Ovary (tissue), 3 donors: Measurements from ENCODE around the gene MTURN.

Experiments
- EP300 ChIP-seq: sonication (generic); formaldehyde crosslinking; IDR thresholded peaks from one replicate; pipeline ENCODE4 v1.6.1; 2017; ENCODE audit warnings: antibody characterized with exemption
- POLR2A ChIP-seq: fragments of 450-650 bp; IDR thresholded peaks from one replicate; pipeline ENCODE4 v1.6.1; 2017; ENCODE audit warnings: antibody characterized with exemption, mild to moderate bottlenecking, moderate library complexity
- TF ChIP-seq, protein P1 (sequence below), 3 donors: fragments of 450-650 bp in 2 of 3; fragments of 200-600 bp in 1 of 3; IDR thresholded peaks; one replicate each; pipeline versions ENCODE4 v1.5.1 to v1.8.0; 2016 to 2022; ENCODE audit warnings: antibody characterized with exemption in 3 of 3, mild to moderate bottlenecking in 1 of 3
- donor health status: DM: no; HTN: no; CAD: no.

DNA sequence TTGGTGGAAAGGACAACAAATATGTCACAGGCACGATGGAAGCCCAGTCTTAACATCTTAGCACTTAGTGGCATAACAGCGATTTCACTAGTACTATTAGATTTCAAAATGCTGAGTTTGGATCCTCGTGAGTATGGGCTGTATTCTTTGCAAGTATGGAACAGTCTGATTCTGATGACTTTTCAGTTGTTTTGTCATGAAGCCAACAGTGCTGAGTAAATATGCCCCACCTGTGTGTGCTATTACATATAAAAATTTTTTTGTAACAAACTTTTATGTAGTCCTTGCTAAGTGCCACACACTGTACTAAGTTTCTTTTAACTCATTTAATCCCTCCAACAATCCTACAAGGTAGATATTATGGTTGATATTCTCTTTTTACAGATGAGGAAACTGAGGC lies 30.8 kb downstream of the MTURN start:
- TF ChIP-seq, protein P1, sequence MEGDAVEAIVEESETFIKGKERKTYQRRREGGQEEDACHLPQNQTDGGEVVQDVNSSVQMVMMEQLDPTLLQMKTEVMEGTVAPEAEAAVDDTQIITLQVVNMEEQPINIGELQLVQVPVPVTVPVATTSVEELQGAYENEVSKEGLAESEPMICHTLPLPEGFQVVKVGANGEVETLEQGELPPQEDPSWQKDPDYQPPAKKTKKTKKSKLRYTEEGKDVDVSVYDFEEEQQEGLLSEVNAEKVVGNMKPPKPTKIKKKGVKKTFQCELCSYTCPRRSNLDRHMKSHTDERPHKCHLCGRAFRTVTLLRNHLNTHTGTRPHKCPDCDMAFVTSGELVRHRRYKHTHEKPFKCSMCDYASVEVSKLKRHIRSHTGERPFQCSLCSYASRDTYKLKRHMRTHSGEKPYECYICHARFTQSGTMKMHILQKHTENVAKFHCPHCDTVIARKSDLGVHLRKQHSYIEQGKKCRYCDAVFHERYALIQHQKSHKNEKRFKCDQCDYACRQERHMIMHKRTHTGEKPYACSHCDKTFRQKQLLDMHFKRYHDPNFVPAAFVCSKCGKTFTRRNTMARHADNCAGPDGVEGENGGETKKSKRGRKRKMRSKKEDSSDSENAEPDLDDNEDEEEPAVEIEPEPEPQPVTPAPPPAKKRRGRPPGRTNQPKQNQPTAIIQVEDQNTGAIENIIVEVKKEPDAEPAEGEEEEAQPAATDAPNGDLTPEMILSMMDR (IDR thresholded peaks at IDR 0.05) = no peak
- TF ChIP-seq POLR2A (no peak), EP300 (no peak)
